H1 (cell line): ENCODE measurements around the gene PHAX. TPM values are rescaled to one million over a fixed set of nuclear protein-coding genes. Genes with fewer than 3 reads are reported as not detected.

ENCODE experiments used
- BRCA1 ChIP-seq: IDR thresholded peaks from 2 replicates; pipeline ENCODE4 v1.6.1; 2012; ENCODE audit warnings: low read depth, low read length, improper control_type of control experiment
- CBX5 ChIP-seq: fragments of 300-800, 300-1000 bp; sonication (generic); IDR thresholded peaks from 2 replicates; pipeline ENCODE4 v1.7.1; 2016; ENCODE audit warnings: antibody characterized with exemption, low read length, low read depth
- CBX8 ChIP-seq: fragments of 300-800, 300-1000 bp; sonication (generic); IDR thresholded peaks from 2 replicates; pipeline ENCODE4 v1.7.1; 2016; ENCODE audit warnings: low read depth, low read length, borderline replicate concordance
- CEBPB ChIP-seq: IDR thresholded peaks from 2 replicates; pipeline ENCODE4 v1.6.1; 2012; ENCODE audit warnings: low read depth, low read length
- CHD1 ChIP-seq: IDR thresholded peaks from 2 replicates; pipeline ENCODE4 v1.6.1; 2012; ENCODE audit warnings: low read depth, low read length, improper control_type of control experiment
- CREB1 ChIP-seq: IDR thresholded peaks from 2 replicates; pipeline ENCODE4 v1.6.1; 2012; ENCODE audit warnings: inconsistent platforms
- CTCF ChIP-seq, 3 experiments: IDR thresholded peaks; 1 replicate in 2 of 3; 2 replicates in 1 of 3; pipeline versions ENCODE4 v1.5.1 to v1.6.1; 2011; ENCODE audit warnings: low read length in 3 of 3, mild to moderate bottlenecking in 3 of 3, inconsistent platforms in 2 of 3, low read depth in 1 of 3, moderate library complexity in 1 of 3; ENCODE audit not compliant: insufficient read depth in 1 of 3; ENCODE audit errors: control extremely low read depth in 1 of 3
- E2F6 ChIP-seq: IDR thresholded peaks from 2 replicates; pipeline ENCODE4 v1.6.1; 2012; ENCODE audit warnings: inconsistent platforms
- HDAC2 ChIP-seq, 2 experiments: fragments of 300-600 bp in 1 of 2; sonication (generic) in 1 of 2; IDR thresholded peaks; 2 replicates each; pipeline ENCODE4 v1.6.1; 2011 to 2012; ENCODE audit warnings: low read depth in 2 of 2, low read length in 2 of 2, mild to moderate bottlenecking in 2 of 2, moderate library complexity in 2 of 2, borderline replicate concordance in 1 of 2, inconsistent platforms in 1 of 2
- KDM4A ChIP-seq: IDR thresholded peaks from one replicate; pipeline ENCODE4 v1.7.1; 2012; ENCODE audit warnings: low read depth, mild to moderate bottlenecking, moderate library complexity, low read length, inconsistent platforms; ENCODE audit not compliant: severe bottlenecking
- KDM5A ChIP-seq: fragments of 200-600 bp; IDR thresholded peaks from 2 replicates; pipeline ENCODE4 v1.7.1; 2012; ENCODE audit warnings: mild to moderate bottlenecking, low read length, inconsistent platforms, mixed read lengths
- NRF1 ChIP-seq: IDR thresholded peaks from 2 replicates; pipeline ENCODE4 v1.6.1; 2011; ENCODE audit warnings: mild to moderate bottlenecking, low read depth, low read length, improper control_type of control experiment
- RFX5 ChIP-seq: IDR thresholded peaks from 2 replicates; pipeline ENCODE4 v1.6.1; 2011; ENCODE audit warnings: low read depth, low read length, improper control_type of control experiment, borderline replicate concordance
- SIN3A ChIP-seq, 2 experiments: IDR thresholded peaks in 1 of 2; conservative IDR thresholded peaks in 1 of 2; 2 replicates each; pipeline ENCODE4 v1.6.1; 2011 to 2012; ENCODE audit warnings: low read length in 2 of 2, improper control_type of control experiment in 1 of 2, low read depth in 1 of 2, mild to moderate bottlenecking in 1 of 2
- SUZ12 ChIP-seq: fragments of 200-600 bp; sonication (generic); IDR thresholded peaks from 2 replicates; pipeline ENCODE4 v1.6.1; 2012; ENCODE audit warnings: mild to moderate bottlenecking, inconsistent platforms, low read length, moderate library complexity, mixed read lengths
- TAF1 ChIP-seq: IDR thresholded peaks from 2 replicates; pipeline ENCODE4 v1.6.1; 2011; ENCODE audit warnings: mild to moderate bottlenecking, low read depth, low read length
- TCF12 ChIP-seq: IDR thresholded peaks from 2 replicates; pipeline ENCODE4 v1.6.1; 2011; ENCODE audit warnings: low read depth, mild to moderate bottlenecking, low read length
- polyA plus RNA-seq, 7 experiments: library from polyadenylated mRNA; depleted of rRNA in 3 of 7; stranded (reverse) in 5 of 7; unstranded in 2 of 7; fragments of >200 nt in 5 of 7; fragments of 200-250 nt in 2 of 7; gene quantifications; 1 replicate in 5 of 7; 2 replicates in 1 of 7; 4 replicates in 1 of 7; pipeline versions ENCODE4 v1.2.1 to v1.2.3, GENCODE V29; 2011 to 2013; ENCODE audit warnings: missing spikeins in 2 of 7, mixed read lengths in 2 of 7
- total RNA-seq: library from RNA; stranded (reverse); fragmentation: NEBNext Ultra II Directional; extraction: Animal tissue kit (Norgen Biotek cat#: 25700); gene quantifications from 2 replicates; pipeline ENCODE4 v1.2.1, GENCODE V29; 2021

The PHAX gene
- total and polyA plus RNA-seq, 2 of the 8 experiments (the other 6 are each of a cell fraction or from before 2014, with no cell fraction given), result 32.1 to 59.5 TPM

- no peak for TF ChIP-seq CHD1
- TF ChIP-seq KDM4A, result peak; percentile 92
- no peak for TF ChIP-seq TCF12
- TF ChIP-seq CREB1, result no peak
- no peak for TF ChIP-seq E2F6
- TF ChIP-seq TAF1, result peak; percentile 94
- peak; percentile 81 for TF ChIP-seq KDM5A
- TF ChIP-seq SIN3A (conservative IDR thresholded peaks at IDR 0.05 in 1 of 2, IDR thresholded peaks at IDR 0.05 in 1 of 2; ENCODE audit: low read depth in 1 of 2, low read length in 2 of 2), result no peak
- no peak for TF ChIP-seq SUZ12
- peak; percentile 74 to 81 (median 80) for TF ChIP-seq CTCF (IDR thresholded peaks at IDR 0.05; ENCODE audit: control extremely low read depth in 1 of 3, insufficient read depth in 1 of 3, low read depth in 1 of 3, low read length in 3 of 3)
- TF ChIP-seq NRF1, result no peak
- no peak for TF ChIP-seq BRCA1
- TF ChIP-seq CEBPB, result no peak
- TF ChIP-seq CBX5, result no peak
- TF ChIP-seq HDAC2 (IDR thresholded peaks at IDR 0.05; ENCODE audit: borderline replicate concordance in 1 of 2, low read depth in 2 of 2, low read length in 2 of 2), result peak in 1 of 2 experiments; percentile 76; a peak in 1 of 4 replicates
- TF ChIP-seq RFX5, result no peak
- TF ChIP-seq CBX8, result no peak
Measured at GRCh38 chr5:126600631-126601511, at the start of gene PHAX (continued).
